Effector memory CD4-positive, alpha-beta T cell (primary cell): ENCODE measurements around the gene KMT2B.

Source experiments
- DNase-seq, 3 donors: peaks; one replicate each; pipeline ENCODE4 v3.0.0-alpha.2; 2020
- H3K27ac ChIP-seq: 2 replicates; pipeline ENCODE4 v1.7.0; 2013; ENCODE audit warnings: mild to moderate bottlenecking, low read length, moderate library complexity; ENCODE audit not compliant: insufficient read depth, poor library complexity, severe bottlenecking
- H3K27me3 ChIP-seq: replicated peaks from 2 replicates; pipeline ENCODE4 v1.7.0; 2013; ENCODE audit warnings: mild to moderate bottlenecking, low read length; ENCODE audit not compliant: insufficient read depth, control insufficient read depth, poor library complexity, severe bottlenecking
- H3K36me3 ChIP-seq: 2 replicates; pipeline ENCODE4 v1.7.0; 2013; ENCODE audit warnings: mild to moderate bottlenecking, low read length, moderate library complexity; ENCODE audit not compliant: control insufficient read depth, insufficient read depth
- H3K4me1 ChIP-seq: 2 replicates; pipeline ENCODE4 v1.7.0; 2013; ENCODE audit warnings: low read length, mild to moderate bottlenecking; ENCODE audit not compliant: control insufficient read depth, insufficient read depth, poor library complexity, severe bottlenecking
- H3K4me3 ChIP-seq: 2 replicates; pipeline ENCODE4 v1.7.0; 2013; ENCODE audit warnings: low read length, low read depth, mild to moderate bottlenecking; ENCODE audit not compliant: insufficient read depth, poor library complexity, severe bottlenecking
- H3K9me3 ChIP-seq: 2 replicates; pipeline ENCODE4 v1.7.0; 2013; ENCODE audit warnings: mild to moderate bottlenecking, low read length, moderate library complexity; ENCODE audit not compliant: control insufficient read depth

KMT2B gene

GRCh38 chr19:35756377-35757230 is 38.8 kb downstream of the KMT2B start, which contains the start of gene HSPB6:
Gene HSPB6 (minus strand): TSS chr19:35757029. CDS start chr19:35757008, 21 bp downstream.
- H3K27me3 ChIP-seq, result no peaks in the 10 kb centered on the region
- H3K4me1 ChIP-seq, result peaks cover 28% of the 10 kb centered on the region
- no peak for DNase-seq
- peaks cover 22% of the 10 kb centered on the region for H3K36me3 ChIP-seq
- H3K4me3 ChIP-seq, result peak within 1 kb of the TSS; percentile 37
- no peaks in the 10 kb centered on the region for H3K9me3 ChIP-seq
- H3K27ac ChIP-seq, result no peak within 1 kb of the TSS

- Histone ChIP-seq H3K4me3 (peak overlapping the region; percentile 37), H3K36me3 (peaks cover 23% of the 10 kb centered on the region), H3K27ac (no peak overlapping the region), H3K27me3 (no peaks in the 10 kb centered on the region), H3K9me3 (no peaks in the 10 kb centered on the region), H3K4me1 (peaks cover 28% of the 10 kb centered on the region)
- no peak for DNase-seq
Measured at GRCh38 chr19:35757231-35757748, 39.5 kb downstream of the KMT2B start.

DNA sequence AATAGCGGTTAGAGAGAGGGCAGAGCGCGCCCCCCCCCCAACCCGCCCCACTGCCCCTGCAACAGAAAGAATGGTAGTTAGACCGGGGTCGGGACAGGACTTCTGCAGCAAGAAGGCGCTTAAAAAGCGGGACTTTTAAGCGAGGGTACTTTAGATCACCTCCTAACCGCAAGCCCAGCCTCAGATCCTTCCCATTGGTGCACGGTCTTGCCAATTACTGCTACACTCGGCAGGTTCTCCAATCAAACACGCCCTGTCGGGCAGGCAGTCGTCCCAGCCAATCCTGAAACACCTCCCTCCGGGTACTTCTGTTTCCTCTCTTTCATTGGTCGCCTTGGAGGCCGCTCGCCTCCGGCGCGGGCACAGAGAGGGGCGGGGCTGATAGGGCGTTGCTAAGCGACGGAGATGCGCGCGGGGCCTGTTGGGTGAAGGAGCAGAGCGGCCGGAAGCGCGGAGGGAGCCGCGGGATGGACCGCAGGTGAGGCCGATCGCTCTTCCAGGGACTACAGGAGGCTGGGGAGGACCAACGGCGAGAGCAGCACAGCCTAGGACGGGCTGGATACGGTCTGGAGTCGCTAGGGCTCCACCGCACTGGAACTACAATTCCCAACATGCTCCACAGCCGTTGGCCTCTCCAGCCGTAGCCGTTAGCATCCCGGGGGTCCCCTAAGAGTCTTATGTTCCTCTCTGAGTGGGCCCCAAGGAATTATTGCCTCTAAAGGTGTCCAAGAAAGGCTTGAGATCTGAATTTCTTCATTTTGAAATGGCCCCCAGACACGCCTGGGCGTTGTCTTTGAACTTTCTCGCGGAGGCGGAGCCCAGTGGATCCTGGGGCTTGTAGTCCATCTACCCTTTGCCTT is 40.2 kb downstream of the KMT2B start, which contains the start of gene PROSER3:
TSS of gene PROSER3 (plus strand) at position 428 of the 860 bp plus-strand sequence. CDS start at position 468, 40 bp downstream.
- Histone ChIP-seq H3K36me3 (peaks cover 16% of the 10 kb centered on the region), H3K27me3 (no peaks in the 10 kb centered on the region), H3K4me3 (peak within 1 kb of the TSS; percentile 79), H3K4me1 (peaks cover 28% of the 10 kb centered on the region), H3K27ac (peak within 1 kb of the TSS; percentile 90), H3K9me3 (no peaks in the 10 kb centered on the region)
- DNase-seq, result peak; percentile 96 to 99 (median 98)

DNA sequence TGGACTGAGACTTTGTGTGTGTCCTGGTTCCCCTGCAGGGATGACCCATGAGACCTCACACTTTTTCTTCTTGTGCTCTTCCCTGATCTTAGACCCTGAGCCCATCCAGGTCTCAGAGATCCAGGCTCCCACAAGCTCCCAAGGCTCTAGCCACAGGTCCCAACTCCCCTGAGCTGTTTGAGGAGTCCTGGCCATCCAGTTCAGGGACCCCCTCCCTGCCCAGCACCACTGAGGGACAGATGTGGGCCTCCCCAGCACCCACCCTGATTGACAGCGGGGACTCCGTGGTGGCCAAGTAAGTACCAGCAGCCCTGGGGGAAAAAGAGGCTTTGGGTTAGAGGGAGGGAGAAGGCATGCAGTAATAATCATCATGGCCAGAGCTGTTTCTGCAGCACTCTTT is 41.9 kb downstream of the KMT2B start:
- no peak overlapping the region for H3K27ac ChIP-seq
- H3K27me3 ChIP-seq, result no peaks in the 10 kb centered on the region
- DNase-seq, result no peak
- peaks cover 11% of the 10 kb centered on the region for H3K36me3 ChIP-seq
- no peak overlapping the region for H3K4me3 ChIP-seq
- peaks cover 28% of the 10 kb centered on the region for H3K4me1 ChIP-seq
- H3K9me3 ChIP-seq, result no peaks in the 10 kb centered on the region

DNA sequence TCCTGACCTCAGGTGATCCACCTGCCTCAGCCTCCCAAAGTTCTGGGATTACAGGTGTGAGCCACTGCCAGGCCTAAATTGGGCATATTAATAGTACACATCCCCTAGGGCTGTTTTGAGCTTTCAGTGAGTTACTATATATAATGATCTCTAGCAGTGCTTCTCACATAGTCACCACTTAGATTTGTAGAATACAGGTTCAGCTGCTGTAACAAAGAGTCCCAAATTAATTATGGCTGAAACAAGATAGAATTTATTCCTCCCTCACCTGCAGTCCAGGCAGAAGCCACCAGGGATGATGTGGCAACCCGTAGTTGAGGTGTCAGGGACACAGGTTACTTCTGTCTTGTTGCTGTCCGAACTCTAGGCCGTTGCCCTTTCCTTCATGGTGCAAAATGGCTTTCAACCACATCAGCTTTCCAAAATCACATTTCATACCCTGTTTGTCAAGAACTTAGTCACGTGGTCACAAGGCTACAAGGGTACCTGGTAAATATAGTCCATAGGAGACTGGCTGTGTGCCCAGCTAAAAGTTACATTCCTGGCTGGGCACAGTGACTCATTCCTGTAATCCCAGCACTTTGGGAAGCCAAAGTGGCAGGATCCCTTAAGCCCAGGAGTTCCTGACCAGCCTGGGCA is 43.0 kb downstream of the KMT2B start:
- Histone ChIP-seq H3K4me1 (peaks cover 20% of the 10 kb centered on the region), H3K27ac (no peak overlapping the region), H3K4me3 (no peak overlapping the region), H3K27me3 (no peaks in the 10 kb centered on the region), H3K9me3 (no peaks in the 10 kb centered on the region), H3K36me3 (peaks cover 19% of the 10 kb centered on the region)
- no peak for DNase-seq

DNA sequence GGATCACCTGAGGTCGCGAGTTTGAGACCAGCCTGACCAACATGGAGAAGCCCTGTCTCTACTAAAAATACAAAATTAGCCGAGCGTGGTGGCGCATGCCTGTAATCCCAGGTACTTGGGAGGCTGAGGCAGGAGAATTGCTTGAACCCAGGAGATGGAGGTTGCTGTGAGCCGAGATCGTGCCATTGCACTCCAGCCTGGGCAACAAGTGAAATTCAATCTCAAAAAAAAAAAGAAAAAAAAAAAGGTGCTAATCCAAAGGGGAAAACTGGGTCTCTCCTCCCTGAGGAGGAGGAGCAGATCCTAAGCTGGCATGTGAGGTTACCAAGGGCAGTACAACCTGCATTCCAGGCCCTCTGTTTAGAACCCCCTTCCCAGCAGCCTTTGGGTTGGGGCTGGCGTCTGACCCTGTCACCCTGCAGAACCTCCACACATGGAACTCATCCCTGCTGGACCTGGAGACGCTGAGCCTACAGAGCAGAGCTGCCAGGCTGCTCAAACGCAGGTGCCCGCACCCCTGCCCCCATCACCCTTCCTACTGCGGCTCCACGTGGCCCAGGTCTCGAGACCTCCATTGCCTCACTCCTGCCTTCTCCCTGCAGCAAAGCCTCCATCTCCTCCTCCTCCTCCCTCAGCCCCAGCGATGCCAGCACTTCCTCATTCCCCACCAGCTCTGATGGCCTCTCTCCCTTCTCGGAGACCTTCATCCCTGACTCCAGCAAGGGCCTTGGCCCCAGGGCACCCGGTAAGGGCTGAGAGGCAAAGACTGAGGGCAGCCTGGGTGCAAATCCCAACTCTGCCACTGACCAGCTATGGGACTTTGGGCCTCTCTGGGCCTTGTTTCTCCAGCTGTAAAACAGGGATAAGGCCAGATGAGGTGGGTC is 46.9 kb downstream of the KMT2B start:
- DNase-seq, result no peak
- Histone ChIP-seq H3K27ac (no peak overlapping the region), H3K27me3 (no peaks in the 10 kb centered on the region), H3K36me3 (peaks cover 35% of the 10 kb centered on the region), H3K4me3 (no peak overlapping the region), H3K4me1 (no peaks in the 10 kb centered on the region), H3K9me3 (no peaks in the 10 kb centered on the region)

DNA sequence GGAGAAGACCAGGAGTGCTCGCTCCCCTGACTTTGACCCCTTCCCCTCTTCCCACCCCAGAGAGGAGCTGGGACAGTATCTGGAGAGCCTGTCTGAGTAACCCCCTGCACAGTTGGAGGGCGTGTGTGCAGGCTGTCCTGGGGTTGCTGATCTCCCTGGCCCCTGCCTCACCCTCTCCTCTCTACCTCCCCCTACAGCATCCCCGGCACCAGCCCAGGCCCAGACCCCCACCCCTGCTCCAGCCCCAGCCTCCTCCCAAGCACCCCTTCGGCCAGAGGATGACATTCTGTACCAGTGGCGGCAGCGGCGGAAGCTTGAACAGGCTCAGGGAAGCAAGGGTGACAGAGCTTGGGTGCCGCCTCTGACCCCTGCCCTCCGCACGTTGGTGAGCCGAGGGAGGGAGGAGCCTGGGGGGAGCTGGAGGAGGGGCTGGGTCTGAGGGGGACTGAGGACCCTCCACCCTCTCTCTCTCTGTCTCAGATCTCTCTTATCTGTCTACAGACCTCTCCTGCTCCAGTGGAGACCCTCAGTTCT is 48.8 kb downstream of the KMT2B start:
- H3K9me3 ChIP-seq, result no peaks in the 10 kb centered on the region
- no peak overlapping the region for H3K27ac ChIP-seq
- no peak overlapping the region for H3K4me3 ChIP-seq
- H3K27me3 ChIP-seq, result no peaks in the 10 kb centered on the region
- H3K36me3 ChIP-seq, result peaks cover 35% of the 10 kb centered on the region
- DNase-seq, result no peak
- no peaks in the 10 kb centered on the region for H3K4me1 ChIP-seq

GRCh38 chr19:35767288-35768081 is 49.7 kb downstream of the KMT2B start:
- no peaks in the 10 kb centered on the region for H3K4me1 ChIP-seq
- no peaks in the 10 kb centered on the region for H3K27me3 ChIP-seq
- H3K27ac ChIP-seq, result no peak overlapping the region
- no peak overlapping the region for H3K4me3 ChIP-seq
- H3K36me3 ChIP-seq, result peaks cover 30% of the 10 kb centered on the region
- H3K9me3 ChIP-seq, result no peaks in the 10 kb centered on the region
- DNase-seq, result no peak
